Measurements from ENCODE around the gene LTBP3. TPM values are rescaled to one million over a fixed set of nuclear protein-coding genes. Genes with fewer than 3 reads are reported as not detected.

Gene LTBP3
- total RNA-seq, 1 experiment from 2014 or later = 17.2 TPM

- DNase-seq = no peak
- Histone ChIP-seq H3K4me1 (peaks cover 71% of the 10 kb centered on the region), H3K27me3 (no peaks in the 10 kb centered on the region), H3K9me3 (replicated peaks) (no peaks in the 10 kb centered on the region), H3K36me3 (no peaks in the 10 kb centered on the region), H3K4me3 (no peak overlapping the region), H3K27ac (peak overlapping the region; percentile 90)
Observed at GRCh38 chr11:65489035-65489705, 69.0 kb downstream of the LTBP3 start.

Other genes with a start within 250 kb of the LTBP3 start
- 5.6 and 6.0 TPM in 2 replicates for gene CDC42EP2, start 243.5 kb downstream of the LTBP3 start, total RNA-seq (2014; rRNA removed; shearing (Covaris generic))
- 33.0 and 38.0 TPM in 2 replicates for gene DPF2, start 224.5 kb downstream of the LTBP3 start, total RNA-seq (2014; rRNA removed; shearing (Covaris generic))
- 0.53 and 0.71 TPM in 2 replicates for gene TIGD3, start 203.6 kb downstream of the LTBP3 start, total RNA-seq (2014; rRNA removed; shearing (Covaris generic))
- 1.1 and 1.3 TPM in 2 replicates for gene SLC25A45, start 175.7 kb downstream of the LTBP3 start, total RNA-seq (2014; rRNA removed; shearing (Covaris generic))
- 21.0 and 22.2 TPM in 2 replicates for gene FRMD8, start 171.7 kb downstream of the LTBP3 start, total RNA-seq (2014; rRNA removed; shearing (Covaris generic))
- gene NEAT1, start 135.6 kb downstream of the LTBP3 start, total RNA-seq (2014; rRNA removed; shearing (Covaris generic)) = 6.2 and 12.8 TPM in 2 replicates
- gene MALAT1, start 59.3 kb downstream of the LTBP3 start, total RNA-seq (2014; rRNA removed; shearing (Covaris generic)) = 496 and 686 TPM in 2 replicates
- 39.1 and 41.8 TPM in 2 replicates for gene SCYL1, start 33.3 kb downstream of the LTBP3 start, total RNA-seq (2014; rRNA removed; shearing (Covaris generic))
- 30.6 and 32.6 TPM in 2 replicates for gene ZNRD2, start 12.1 kb upstream of the LTBP3 start, total RNA-seq (2014; rRNA removed; shearing (Covaris generic))
- 18.3 and 21.5 TPM in 2 replicates for gene FAM89B, start 14.2 kb upstream of the LTBP3 start, total RNA-seq (2014; rRNA removed; shearing (Covaris generic))
- gene EHBP1L1, start 17.7 kb upstream of the LTBP3 start, total RNA-seq (2014; rRNA removed; shearing (Covaris generic)) = 16.8 and 18.5 TPM in 2 replicates
- gene KCNK7, start 37.4 kb upstream of the LTBP3 start, total RNA-seq (2014; rRNA removed; shearing (Covaris generic)) = 0.28 TPM in 1 of 2 replicates, not detected in the other
- gene MAP3K11, start 55.9 kb upstream of the LTBP3 start, total RNA-seq (2014; rRNA removed; shearing (Covaris generic)) = 20.5 and 24.3 TPM in 2 replicates
- gene PCNX3, start 57.4 kb upstream of the LTBP3 start, total RNA-seq (2014; rRNA removed; shearing (Covaris generic)) = 24.3 and 27.1 TPM in 2 replicates
- gene SIPA1, start 79.7 kb upstream of the LTBP3 start, total RNA-seq (2014; rRNA removed; shearing (Covaris generic)) = 2.8 and 2.9 TPM in 2 replicates
- gene RELA, start 104.6 kb upstream of the LTBP3 start, total RNA-seq (2014; rRNA removed; shearing (Covaris generic)) = 37.3 and 38.3 TPM in 2 replicates
- 30.7 and 34.0 TPM in 2 replicates for gene KAT5, start 153.9 kb upstream of the LTBP3 start, total RNA-seq (2014; rRNA removed; shearing (Covaris generic))
- 49.3 and 50.9 TPM in 2 replicates for gene RNASEH2C, start 162.4 kb upstream of the LTBP3 start, total RNA-seq (2014; rRNA removed; shearing (Covaris generic))
- gene AP5B1, start 222.6 kb upstream of the LTBP3 start, total RNA-seq (2014; rRNA removed; shearing (Covaris generic)) = 1.8 and 2.0 TPM in 2 replicates
- not detected in 2 replicates for gene OVOL1, start 228.7 kb upstream of the LTBP3 start, total RNA-seq (2014; rRNA removed; shearing (Covaris generic))